Hepatocyte (in vitro differentiated cells): ENCODE measurements around the gene SBF1.

Experiments
- CTCF ChIP-seq: fragments of 200-600 bp; sonication (generic); IDR thresholded peaks from 2 replicates; pipeline ENCODE4 v1.5.1; 2016; ENCODE audit warnings: antibody characterized with exemption, mild to moderate bottlenecking; ENCODE audit not compliant: poor library complexity
- EZH2 ChIP-seq: fragments of 200-600 bp; sonication (generic); IDR thresholded peaks from 2 replicates; pipeline ENCODE4 v1.6.1; 2016; ENCODE audit warnings: antibody characterized with exemption, mild to moderate bottlenecking, borderline replicate concordance
- EZH2phosphoT487 ChIP-seq: fragments of 200-600 bp; sonication (generic); IDR thresholded peaks from one replicate; pipeline ENCODE4 v1.6.1; 2018; ENCODE audit warnings: antibody characterized with exemption, mild to moderate bottlenecking, low read depth, moderate library complexity; ENCODE audit not compliant: unreplicated experiment, severe bottlenecking

- TF ChIP-seq CTCF (no peak), EZH2phosphoT487 (no peak), EZH2 (no peak)
These were observed 66.5 kb downstream of the SBF1 start for GRCh38 chr22:50408311-50408710.
